ENCODE measurements around the gene COL16A1. TPM values are rescaled to one million over a fixed set of nuclear protein-coding genes. Genes with fewer than 3 reads are reported as not detected.

The COL16A1 gene
- total RNA-seq, 4 donors from 2014 or later = 14.3 to 135 (median 40.1) TPM

DNA sequence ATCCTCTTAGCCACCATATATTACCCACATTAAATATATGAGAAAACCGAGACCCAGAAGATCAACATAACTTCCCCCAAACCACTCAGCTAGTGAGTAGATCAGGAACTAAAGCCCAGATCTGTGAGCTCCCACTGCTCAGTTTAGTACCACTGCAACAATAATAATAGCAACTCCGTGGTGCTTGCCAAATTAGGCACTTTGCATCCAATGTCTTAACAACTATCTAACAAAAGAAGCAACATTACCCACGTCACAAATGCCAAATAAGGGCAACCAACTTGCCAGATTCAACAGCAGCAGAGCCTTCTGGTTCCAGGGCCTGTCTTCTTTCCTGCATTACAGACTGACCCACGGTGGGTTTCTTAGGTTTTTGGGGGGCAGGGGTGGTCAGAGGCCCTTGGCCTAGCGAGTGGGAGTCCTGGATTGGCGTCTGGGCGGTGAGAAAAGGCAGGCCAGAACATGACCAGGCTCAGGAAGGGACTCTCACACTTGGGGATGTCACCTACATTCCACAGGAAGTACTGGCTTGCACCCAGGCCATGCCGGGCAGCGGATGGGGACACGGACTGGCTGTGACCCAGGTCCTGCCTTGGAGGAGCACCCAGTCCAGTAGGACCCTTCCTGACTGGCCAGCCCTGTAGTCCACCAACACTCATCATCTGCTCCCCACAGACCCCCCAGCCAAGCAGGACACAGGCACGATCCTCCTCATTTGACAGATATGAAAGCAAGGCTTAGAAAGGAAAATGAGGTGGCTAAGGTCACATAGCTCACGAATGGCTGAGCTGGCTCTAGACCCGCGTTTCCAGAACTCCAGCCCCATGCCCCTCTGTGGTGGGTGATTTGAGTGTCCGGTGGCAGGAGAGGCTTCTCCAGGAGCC, 81.7 kb downstream of the COL16A1 start:
- no peak overlapping the region for H3K27ac ChIP-seq
- intact Hi-C loops (cut with DNase I; ENCODE audit: low total_unique reads) = no loop called here
- WGBS, 2 donors (ENCODE audit: low coverage in 1 of 2) = 54 to 83% methylated on average over 3 to 15 of the region's 15 CpGs

DNA sequence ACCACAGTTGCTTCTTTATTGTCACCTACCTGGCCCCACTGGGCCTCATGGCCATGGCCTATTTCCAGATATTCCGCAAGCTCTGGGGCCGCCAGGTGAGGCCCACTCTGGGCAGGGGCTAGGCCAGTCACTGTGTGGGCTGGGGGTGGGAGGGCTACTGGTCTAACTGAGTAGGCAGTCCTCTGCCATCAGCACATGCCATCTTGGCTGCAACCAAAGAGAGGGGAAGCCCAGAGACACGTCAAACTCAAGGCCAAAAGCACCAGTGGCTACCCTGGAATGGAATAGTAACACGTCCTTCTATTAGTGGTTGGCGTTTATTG, 82.4 kb downstream of the COL16A1 start:
- in situ Hi-C loops (cut with MboI; ENCODE audit: low pct_ligation_motif_present in 1 of 4, low pct_unique_long_range_greater_than_20kb in 1 of 4, low sequenced_read_pairs in 3 of 4) (no loop called here), intact Hi-C loops (cut with DNase I; ENCODE audit: low total_unique reads) (no loop called here)
- WGBS, 2 donors (ENCODE audit: low coverage in 1 of 2) = 90% methylated on average over 5 of the region's 5 CpGs; no CpG with 5 or more reads in 1 of the 2 donors
- H3K4me1 ChIP-seq = peaks cover 4 to 13% (median 10%) of the 10 kb centered on the region in 4 donors
- no peak for TF ChIP-seq POLR2A (IDR thresholded peaks at IDR 0.05)
- no peak for TF ChIP-seq POLR2AphosphoS5 (IDR thresholded peaks at IDR 0.05)
- TF ChIP-seq, protein P1, sequence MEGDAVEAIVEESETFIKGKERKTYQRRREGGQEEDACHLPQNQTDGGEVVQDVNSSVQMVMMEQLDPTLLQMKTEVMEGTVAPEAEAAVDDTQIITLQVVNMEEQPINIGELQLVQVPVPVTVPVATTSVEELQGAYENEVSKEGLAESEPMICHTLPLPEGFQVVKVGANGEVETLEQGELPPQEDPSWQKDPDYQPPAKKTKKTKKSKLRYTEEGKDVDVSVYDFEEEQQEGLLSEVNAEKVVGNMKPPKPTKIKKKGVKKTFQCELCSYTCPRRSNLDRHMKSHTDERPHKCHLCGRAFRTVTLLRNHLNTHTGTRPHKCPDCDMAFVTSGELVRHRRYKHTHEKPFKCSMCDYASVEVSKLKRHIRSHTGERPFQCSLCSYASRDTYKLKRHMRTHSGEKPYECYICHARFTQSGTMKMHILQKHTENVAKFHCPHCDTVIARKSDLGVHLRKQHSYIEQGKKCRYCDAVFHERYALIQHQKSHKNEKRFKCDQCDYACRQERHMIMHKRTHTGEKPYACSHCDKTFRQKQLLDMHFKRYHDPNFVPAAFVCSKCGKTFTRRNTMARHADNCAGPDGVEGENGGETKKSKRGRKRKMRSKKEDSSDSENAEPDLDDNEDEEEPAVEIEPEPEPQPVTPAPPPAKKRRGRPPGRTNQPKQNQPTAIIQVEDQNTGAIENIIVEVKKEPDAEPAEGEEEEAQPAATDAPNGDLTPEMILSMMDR (IDR thresholded peaks at IDR 0.05) = no peak
- no peak for TF ChIP-seq EP300 (IDR thresholded peaks at IDR 0.05; ENCODE audit: low read depth)
- no peaks in the 10 kb centered on the region for H3K36me3 ChIP-seq
- DNase-seq = no peak
- H3K27me3 ChIP-seq = peaks cover 20% of the 10 kb centered on the region
- H3K9me3 ChIP-seq = no peaks in the 10 kb centered on the region
- H3K27ac ChIP-seq = no peak overlapping the region
- no peak overlapping the region for H3K4me3 ChIP-seq

More for the DNA sequence above, 81.7 kb downstream of the COL16A1 start:
- TF ChIP-seq EP300 (IDR thresholded peaks at IDR 0.05; ENCODE audit: low read depth) (no peak), POLR2AphosphoS5 (IDR thresholded peaks at IDR 0.05) (no peak), POLR2A (IDR thresholded peaks at IDR 0.05) (no peak)
- TF ChIP-seq, protein P1 (IDR thresholded peaks at IDR 0.05) = no peak
- Histone ChIP-seq H3K4me1 (peaks cover 8 to 18% (median 14%) of the 10 kb centered on the region in 4 donors), H3K36me3 (no peaks in the 10 kb centered on the region), H3K27me3 (peaks cover 15% of the 10 kb centered on the region), H3K4me3 (no peak overlapping the region), H3K9me3 (no peaks in the 10 kb centered on the region)
- in situ Hi-C loops (cut with MboI; ENCODE audit: low pct_ligation_motif_present in 1 of 4, low pct_unique_long_range_greater_than_20kb in 1 of 4, low sequenced_read_pairs in 3 of 4) = no loop called here
- no peak for DNase-seq

DNA sequence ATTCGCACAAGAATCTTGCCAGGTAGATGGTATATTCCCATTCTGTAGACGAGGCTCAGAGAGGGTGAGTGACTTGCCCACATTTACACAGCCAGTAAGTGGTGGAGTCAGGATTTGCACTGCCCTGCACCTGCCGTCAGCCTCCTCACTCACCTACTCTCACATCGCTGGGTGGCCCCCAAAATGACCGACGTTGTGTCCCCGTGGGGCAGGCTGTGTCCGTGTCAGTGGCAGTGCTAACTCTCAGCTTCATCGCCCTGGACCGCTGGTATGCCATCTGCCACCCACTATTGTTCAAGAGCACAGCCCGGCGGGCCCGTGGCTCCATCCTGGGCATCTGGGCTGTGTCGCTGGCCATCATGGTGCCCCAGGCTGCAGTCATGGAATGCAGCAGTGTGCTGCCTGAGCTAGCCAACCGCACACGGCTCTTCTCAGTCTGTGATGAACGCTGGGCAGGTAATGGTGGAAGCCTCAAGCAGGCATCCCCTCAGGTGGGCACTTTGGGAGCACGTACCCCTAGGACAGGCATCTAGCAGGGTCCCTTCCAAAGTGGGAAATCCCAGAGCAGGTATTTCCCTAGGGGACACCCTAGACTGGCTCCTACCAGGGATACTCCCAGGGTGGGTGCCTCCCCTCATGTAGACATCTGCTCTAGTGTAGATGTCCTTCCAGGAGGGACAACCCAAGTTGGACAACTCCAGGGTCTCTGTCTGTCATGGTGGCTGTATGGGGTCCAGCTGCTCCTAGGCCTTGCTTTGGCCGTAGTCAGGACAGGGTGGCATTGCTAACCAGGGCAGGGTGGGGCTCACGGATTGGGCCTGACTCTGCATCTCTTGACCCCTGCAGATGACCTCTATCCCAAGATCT, 83.0 kb downstream of the COL16A1 start:
- Histone ChIP-seq H3K4me1 (peaks cover 4 to 13% (median 10%) of the 10 kb centered on the region in 4 donors), H3K27me3 (peaks cover 20% of the 10 kb centered on the region), H3K9me3 (no peaks in the 10 kb centered on the region), H3K36me3 (no peaks in the 10 kb centered on the region), H3K27ac (no peak overlapping the region), H3K4me3 (no peak overlapping the region)
- DNase-seq = no peak
- TF ChIP-seq, protein P1 (IDR thresholded peaks at IDR 0.05) = no peak
- TF ChIP-seq EP300 (IDR thresholded peaks at IDR 0.05; ENCODE audit: low read depth) (no peak), POLR2AphosphoS5 (IDR thresholded peaks at IDR 0.05) (no peak), POLR2A (IDR thresholded peaks at IDR 0.05) (no peak)
- in situ Hi-C loops (cut with MboI; ENCODE audit: low pct_ligation_motif_present in 1 of 4, low pct_unique_long_range_greater_than_20kb in 1 of 4, low sequenced_read_pairs in 3 of 4) = no loop called here
- WGBS, 2 donors (ENCODE audit: low coverage in 1 of 2) = 80 to 93% methylated on average over 1 to 20 of the region's 20 CpGs
- intact Hi-C loops (cut with DNase I; ENCODE audit: low total_unique reads) = no loop called here

Measured in transverse colon (tissue), 4 donors.